Hepatocyte (in vitro differentiated cells): Measurements from ENCODE around the gene TMEM164. TPM values are rescaled to one million over a fixed set of nuclear protein-coding genes. Genes with fewer than 3 reads are reported as not detected.
"Not testable (repeated sequence)": the region's sequence is repeated elsewhere in the genome, so short reads cannot be mapped to it uniquely, and the experiment has no call there.

Source experiments
- DNase-seq: peaks from one replicate; pipeline ENCODE4 v3.0.0-alpha.2; 2016; ENCODE audit warnings: low spot score
- H2AFZ ChIP-seq: fragments of 200-600 bp; sonication (generic); 2 replicates; pipeline ENCODE4 v1.6.0; 2016; ENCODE audit warnings: antibody characterized with exemption, mild to moderate bottlenecking
- H3K27ac ChIP-seq: fragments of 200-600 bp; sonication (generic); 2 replicates; pipeline ENCODE4 v1.5.1; 2016; ENCODE audit warnings: mild to moderate bottlenecking
- H3K27me3 ChIP-seq: fragments of 200-600 bp; sonication (generic); 2 replicates; pipeline ENCODE4 v1.6.1; 2016
- H3K36me3 ChIP-seq: fragments of 200-600 bp; sonication (generic); replicated peaks from 2 replicates; pipeline ENCODE4 v1.5.1; 2016; ENCODE audit warnings: low read depth; ENCODE audit not compliant: insufficient read depth
- H3K4me1 ChIP-seq: fragments of 200-600 bp; sonication (generic); 2 replicates; pipeline ENCODE4 v1.5.1; 2016; ENCODE audit warnings: mild to moderate bottlenecking, moderate library complexity; ENCODE audit not compliant: insufficient read depth
- H3K4me2 ChIP-seq: fragments of 200-600 bp; sonication (generic); 2 replicates; pipeline ENCODE4 v1.6.0; 2016
- H3K4me3 ChIP-seq: fragments of 200-600 bp; sonication (generic); 2 replicates; pipeline ENCODE4 v1.5.1; 2016; ENCODE audit warnings: mild to moderate bottlenecking
- H3K79me2 ChIP-seq: fragments of 200-600 bp; sonication (generic); 2 replicates; pipeline ENCODE4 v1.6.0; 2017; ENCODE audit warnings: mild to moderate bottlenecking
- H3K9me2 ChIP-seq: fragments of 200-600 bp; sonication (generic); replicated peaks from 2 replicates; pipeline ENCODE4 v1.6.0; 2017; ENCODE audit warnings: mild to moderate bottlenecking; ENCODE audit not compliant: insufficient read depth
- H3K9me3 ChIP-seq: fragments of 200-600 bp; sonication (generic); 2 replicates; pipeline ENCODE4 v1.5.1; 2016; ENCODE audit warnings: low read depth, mild to moderate bottlenecking
- H4K20me1 ChIP-seq: fragments of 200-600 bp; sonication (generic); 2 replicates; pipeline ENCODE4 v1.6.0; 2016; ENCODE audit warnings: mild to moderate bottlenecking; ENCODE audit not compliant: insufficient read depth, poor library complexity, severe bottlenecking
- CTCF ChIP-seq: fragments of 200-600 bp; sonication (generic); IDR thresholded peaks from 2 replicates; pipeline ENCODE4 v1.5.1; 2016; ENCODE audit warnings: antibody characterized with exemption, mild to moderate bottlenecking; ENCODE audit not compliant: poor library complexity
- EZH2 ChIP-seq: fragments of 200-600 bp; sonication (generic); IDR thresholded peaks from 2 replicates; pipeline ENCODE4 v1.6.1; 2016; ENCODE audit warnings: antibody characterized with exemption, mild to moderate bottlenecking, borderline replicate concordance
- EZH2phosphoT487 ChIP-seq: fragments of 200-600 bp; sonication (generic); IDR thresholded peaks from one replicate; pipeline ENCODE4 v1.6.1; 2018; ENCODE audit warnings: antibody characterized with exemption, mild to moderate bottlenecking, low read depth, moderate library complexity; ENCODE audit not compliant: unreplicated experiment, severe bottlenecking
- WGBS: methylation state at CpG from one replicate; pipeline ENCODE4 v1.1.6; 2016; ENCODE audit warnings: low lambda C conversion rate; ENCODE audit errors: missing lambda C conversion rate; 5-methylcytosine and 5-hydroxymethylcytosine counted together
- polyA plus RNA-seq: library from polyadenylated mRNA; unstranded; fragments of >200 nt; fragmentation: Nextera tagmentation; extraction: Ambion mirVana; gene quantifications from 2 replicates; pipeline ENCODE4 v1.2.1, GENCODE V29; 2016
- total RNA-seq: library from RNA; depleted of rRNA; stranded (reverse); fragments of >200 nt; gene quantifications from 2 replicates; pipeline ENCODE4 v1.2.3, GENCODE V29; 2014

TMEM164 gene
- total and polyA plus RNA-seq, 2 experiments from 2014 or later = 5.4 to 34.2 TPM

- H2AFZ ChIP-seq = no peak overlapping the region
- H3K27ac ChIP-seq = no peak overlapping the region
- WGBS = 9% methylated on average over 2 of the region's 2 CpGs
- no peaks in the 10 kb centered on the region for H4K20me1 ChIP-seq
- H3K79me2 ChIP-seq = no peaks in the 10 kb centered on the region
- H3K4me3 ChIP-seq = no peak overlapping the region
- peak; percentile 67 for DNase-seq
- H3K4me2 ChIP-seq = no peak overlapping the region
- H3K9me2 ChIP-seq = no peaks in the 10 kb centered on the region
- H3K4me1 ChIP-seq = no peaks in the 10 kb centered on the region
- no peak for TF ChIP-seq EZH2
- TF ChIP-seq CTCF = peak; percentile 63
- H3K36me3 ChIP-seq = no peaks in the 10 kb centered on the region
- H3K9me3 ChIP-seq = no peaks in the 10 kb centered on the region
- H3K27me3 ChIP-seq = no peaks in the 10 kb centered on the region
Measured at GRCh38 chrX:110146521-110146920, 143.6 kb downstream of the TMEM164 start.

- H3K4me1 ChIP-seq = no peaks in the 10 kb centered on the region
- H3K27ac ChIP-seq = no peak overlapping the region
- no peaks in the 10 kb centered on the region for H4K20me1 ChIP-seq
- H3K4me3 ChIP-seq = no peak overlapping the region
- no peaks in the 10 kb centered on the region for H3K9me2 ChIP-seq
- TF ChIP-seq EZH2phosphoT487 = no peak
- no peak for TF ChIP-seq CTCF
- no peak for DNase-seq
- no peak overlapping the region for H3K4me2 ChIP-seq
- H3K27me3 ChIP-seq = no peaks in the 10 kb centered on the region
- no peaks in the 10 kb centered on the region for H3K9me3 ChIP-seq
- H3K79me2 ChIP-seq = no peaks in the 10 kb centered on the region
- H3K36me3 ChIP-seq = no peaks in the 10 kb centered on the region
- H2AFZ ChIP-seq = no peak overlapping the region
- WGBS = 66% methylated on average over 2 of the region's 2 CpGs
Measured at GRCh38 chrX:110153244-110153643, 150.3 kb downstream of the TMEM164 start.

- Histone ChIP-seq H4K20me1 (no peaks in the 10 kb centered on the region), H3K9me2 (no peaks in the 10 kb centered on the region), H3K9me3 (no peaks in the 10 kb centered on the region), H3K4me3 (no peak overlapping the region), H3K4me1 (no peaks in the 10 kb centered on the region), H3K27ac (no peak overlapping the region), H2AFZ (no peak overlapping the region), H3K36me3 (no peaks in the 10 kb centered on the region), H3K79me2 (no peaks in the 10 kb centered on the region), H3K27me3 (no peaks in the 10 kb centered on the region), H3K4me2 (no peak overlapping the region)
- no peak for TF ChIP-seq EZH2
- no peak for TF ChIP-seq CTCF
- no peak for TF ChIP-seq EZH2phosphoT487
- DNase-seq = no peak
- 64% methylated on average over 2 of the region's 2 CpGs for WGBS
Measured at GRCh38 chrX:110153896-110154295, 151.0 kb downstream of the TMEM164 start.

- not testable (repeated sequence) for H3K4me1 ChIP-seq, H3K27me3 ChIP-seq, H4K20me1 ChIP-seq, H3K4me2 ChIP-seq, H3K9me2 ChIP-seq, H3K36me3 ChIP-seq, DNase-seq, H2AFZ ChIP-seq, H3K79me2 ChIP-seq, H3K4me3 ChIP-seq, H3K27ac ChIP-seq, H3K9me3 ChIP-seq
- 69% methylated on average over 5 of the region's 5 CpGs for WGBS
Measured at GRCh38 chrX:110154328-110154727, 151.4 kb downstream of the TMEM164 start.
